GM18873 (cell line): ENCODE data around the gene DLL4.

Experiments used
- ATAC-seq: cut with Tn5 transposase; IDR thresholded peaks from one replicate; pipeline ENCODE4 v1.9.1; 2021; ENCODE audit warnings: mild to moderate bottlenecking, moderate library complexity, moderate number of reproducible peaks; ENCODE audit not compliant: unreplicated experiment, low FRiP score

DLL4 gene

DNA sequence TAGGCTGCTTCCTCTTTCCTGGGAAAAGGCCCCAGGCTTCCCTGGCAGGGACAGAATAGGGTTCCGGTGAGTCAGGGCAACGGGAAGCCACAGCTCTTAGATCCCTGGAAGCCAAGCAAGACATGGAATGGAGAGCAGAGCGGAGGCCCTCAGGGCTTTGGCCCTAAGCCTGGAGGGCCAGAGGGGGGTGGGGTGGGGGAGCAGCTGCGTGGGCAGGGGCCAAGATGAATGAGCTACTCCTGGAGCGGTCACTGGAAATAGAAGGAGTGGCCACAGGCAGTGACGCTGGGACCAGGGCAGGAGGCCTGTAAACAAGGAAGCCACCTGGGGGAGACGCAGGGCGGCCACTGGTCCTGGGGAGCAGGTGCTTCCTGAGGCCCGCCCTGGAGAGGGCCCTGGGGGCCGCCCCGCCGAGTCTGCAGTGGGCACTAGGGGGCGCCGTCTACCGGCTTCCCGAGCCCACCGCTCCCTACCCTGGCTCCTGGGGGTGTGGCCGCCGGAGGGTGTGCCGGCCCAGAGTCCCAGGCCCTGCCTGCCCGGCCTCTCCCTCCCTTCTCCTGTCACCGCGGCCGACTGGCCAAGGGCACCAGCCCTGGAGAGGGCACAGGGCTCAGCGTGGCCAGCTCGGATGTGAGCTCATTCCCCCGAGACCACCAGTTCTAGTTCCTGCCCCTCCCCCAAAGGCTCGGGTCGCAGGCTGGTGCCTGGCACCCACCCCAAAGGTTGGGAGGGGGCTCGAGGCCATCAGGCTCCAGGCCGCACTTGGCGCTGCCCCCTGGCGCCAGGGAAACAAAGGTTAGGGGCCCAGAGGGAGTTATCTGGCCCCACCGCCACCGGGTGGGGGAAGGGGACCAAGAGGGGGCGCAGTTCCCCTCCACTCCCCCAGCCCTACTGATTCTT is 22.8 kb upstream of the DLL4 start:
- ATAC-seq = no peak

DNA sequence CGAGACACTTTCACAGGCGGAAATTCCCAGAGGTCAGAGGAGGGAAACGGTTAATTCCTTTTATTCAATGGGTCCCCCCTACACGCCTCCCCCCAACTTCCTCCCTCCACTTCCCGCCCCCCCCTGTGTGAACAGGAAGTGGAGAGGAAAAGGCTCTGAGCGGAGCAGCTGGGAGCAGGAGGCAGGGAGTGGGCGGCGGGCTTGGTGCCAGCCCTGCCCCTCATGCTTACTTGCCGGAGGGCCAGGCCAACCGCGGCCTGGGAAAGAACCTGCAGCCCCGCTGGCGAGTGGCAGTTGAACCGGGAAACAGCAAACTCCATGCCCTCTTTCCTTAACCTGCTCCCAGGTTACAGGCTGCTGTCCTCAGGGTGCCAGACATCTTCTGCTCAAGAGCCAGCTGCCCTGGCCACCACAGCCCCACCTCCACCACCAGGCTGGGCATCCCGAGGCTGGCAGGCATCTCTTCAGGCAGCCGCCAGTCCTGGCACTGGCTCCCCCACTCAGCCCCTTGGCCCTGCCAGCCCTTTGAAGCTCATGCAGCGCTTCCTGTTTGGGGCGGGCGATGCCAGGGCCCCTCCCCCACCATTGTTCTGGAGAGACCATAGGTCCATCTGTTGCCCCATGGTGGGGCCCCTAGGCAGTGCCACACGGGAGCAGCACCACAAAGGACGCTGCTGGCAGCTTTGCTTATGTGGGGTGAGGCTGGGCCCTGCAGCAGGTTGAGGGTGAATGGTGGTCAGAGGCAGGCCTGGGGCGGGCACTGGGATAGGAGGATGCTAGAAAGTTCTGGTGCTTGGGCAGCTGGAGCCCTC is 21.9 kb upstream of the DLL4 start:
- ATAC-seq = no peak

DNA sequence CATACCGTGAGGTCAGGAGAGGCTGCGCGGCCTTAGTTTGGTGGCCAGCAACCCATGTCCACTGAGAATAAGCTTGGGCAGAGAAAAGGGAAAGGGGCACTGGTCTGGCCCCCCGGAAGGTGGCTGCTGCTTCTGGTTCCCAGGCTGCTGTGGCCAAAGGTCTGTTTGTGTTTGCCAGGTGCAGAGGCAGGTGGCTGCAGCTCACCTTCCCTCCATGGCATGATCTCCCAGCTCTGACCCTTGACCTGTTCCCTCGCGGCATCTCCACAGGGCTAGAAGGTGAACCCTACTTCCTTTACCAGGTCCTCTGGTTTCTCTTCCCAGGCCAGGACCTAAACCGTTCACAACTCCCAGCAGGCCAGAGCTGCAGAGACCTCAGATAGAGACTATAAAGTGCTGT is 21.0 kb upstream of the DLL4 start:
- ATAC-seq = no peak

DNA sequence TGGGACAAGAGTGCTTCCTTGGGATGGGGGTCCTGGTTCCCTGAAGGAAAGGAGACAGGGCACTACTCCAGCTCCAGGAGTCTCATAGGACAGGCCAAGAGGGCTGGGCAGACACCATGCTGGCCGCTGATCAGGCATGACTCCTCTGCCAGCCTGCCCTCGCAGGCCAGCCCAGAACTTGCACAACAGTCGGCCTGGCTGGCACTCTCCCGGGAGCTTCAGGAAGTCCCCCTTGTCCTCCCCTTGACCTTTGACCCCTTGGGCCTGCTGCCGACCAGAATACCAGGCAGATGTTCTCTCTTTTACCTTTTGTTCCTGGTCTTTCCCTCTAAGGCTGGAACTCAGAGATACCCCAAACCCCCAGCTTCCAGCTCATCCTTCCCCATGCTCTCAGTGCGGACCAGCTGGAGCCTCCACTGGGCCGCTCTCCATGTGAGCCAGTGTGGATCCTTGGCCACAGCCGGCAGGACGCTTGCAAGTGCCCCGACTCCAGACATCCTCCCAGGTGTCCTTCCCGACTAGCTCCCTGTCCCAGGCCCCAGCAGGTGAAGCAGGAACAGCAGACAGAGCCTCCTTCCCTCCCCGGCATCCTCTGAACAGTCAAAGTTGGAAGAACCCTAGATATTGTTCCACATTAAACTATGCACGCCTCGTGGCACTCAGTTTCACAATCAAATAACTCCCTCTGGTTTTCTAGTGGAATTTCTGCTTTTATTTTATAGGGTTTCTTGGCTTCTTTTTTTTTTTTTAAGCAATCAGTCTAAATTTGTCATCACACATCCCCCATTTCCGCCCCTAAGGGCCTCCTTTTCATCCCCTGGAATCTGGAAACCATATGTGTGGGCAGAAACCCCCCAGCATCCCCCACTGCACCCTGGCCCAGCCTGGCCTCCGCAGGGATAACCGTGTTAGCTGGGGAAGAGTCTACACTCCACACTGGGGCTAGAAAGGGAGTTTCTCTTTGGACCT is 19.2 kb upstream of the DLL4 start:
- no peak for ATAC-seq

DNA sequence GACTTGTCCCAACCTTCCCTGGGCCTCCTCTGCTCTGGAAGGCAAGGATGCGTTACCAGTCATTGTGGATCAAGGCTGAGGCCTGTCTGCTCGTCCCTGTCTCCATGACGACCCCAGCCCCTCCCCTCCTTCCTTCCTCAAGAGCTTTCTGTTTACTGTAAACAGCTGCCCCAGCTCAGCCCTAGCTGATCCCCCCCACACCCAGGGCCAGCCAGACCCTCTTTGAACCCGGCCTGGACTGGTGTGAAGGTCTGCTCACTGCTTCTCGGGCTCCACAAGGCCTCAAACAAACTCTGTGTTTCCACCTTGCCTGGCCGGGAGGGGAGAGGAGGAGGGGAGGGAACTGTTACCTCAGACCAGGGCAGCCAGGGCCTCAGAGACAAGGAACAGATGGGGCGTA is 18.0 kb upstream of the DLL4 start:
- ATAC-seq = no peak

DNA sequence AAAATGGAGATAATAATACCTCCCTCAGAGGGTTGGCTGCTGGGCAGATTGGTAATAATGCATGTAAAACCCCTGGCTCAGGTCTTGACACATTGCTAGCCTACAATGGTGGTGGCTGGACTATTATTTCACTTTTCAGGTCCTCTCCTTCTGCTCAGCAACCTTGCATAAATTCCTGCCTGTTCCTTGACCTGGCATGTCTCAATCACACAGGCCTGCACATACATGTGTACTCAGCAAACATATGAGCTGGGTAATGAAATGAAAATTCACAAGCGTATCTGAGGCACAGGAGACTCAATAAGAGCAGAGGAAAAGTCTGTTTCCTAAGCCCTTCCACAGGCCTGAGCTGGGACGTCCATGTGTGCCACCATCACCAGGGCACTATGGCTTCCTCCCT is 17.4 kb upstream of the DLL4 start:
- ATAC-seq = no peak

DNA sequence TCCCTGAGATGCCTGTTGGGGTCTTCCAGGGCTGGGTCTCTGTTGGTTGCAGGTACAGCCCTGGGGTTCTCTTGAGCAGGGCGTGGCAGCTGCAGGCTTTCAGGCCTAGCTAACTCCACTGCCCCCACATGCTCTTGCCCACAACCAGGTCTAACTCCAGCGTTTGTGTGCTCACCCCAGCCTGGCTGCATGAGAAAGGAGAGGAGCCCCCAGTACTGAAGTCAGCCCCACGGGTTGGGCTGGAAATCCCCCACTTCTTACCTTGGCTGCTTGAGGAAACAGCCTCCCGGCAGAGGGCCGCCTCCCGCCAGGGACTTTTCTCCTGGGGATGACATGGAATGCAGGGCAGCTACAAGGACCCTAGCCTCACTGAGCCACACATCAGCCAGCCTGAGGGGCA is 16.7 kb upstream of the DLL4 start:
- no peak for ATAC-seq

DNA sequence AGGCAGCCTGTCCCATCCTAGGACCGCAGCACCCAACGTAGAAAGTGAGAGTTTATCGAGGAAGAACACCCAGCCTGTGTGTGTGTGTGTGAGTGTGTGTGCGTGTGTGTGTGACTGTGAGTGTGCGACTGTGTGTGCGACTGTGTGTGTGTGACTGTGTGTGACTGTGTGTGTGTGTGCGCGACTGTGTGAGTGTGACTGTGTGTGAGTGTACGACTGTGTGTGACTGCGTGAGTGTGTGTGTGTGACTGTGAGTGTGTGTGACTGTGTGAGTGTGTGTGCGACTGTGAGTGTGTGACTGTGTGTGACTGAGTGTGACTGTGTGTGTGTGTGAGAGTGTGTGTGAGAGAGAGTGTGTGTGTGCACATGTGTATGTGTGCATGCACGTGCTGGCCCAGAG is 15.1 kb upstream of the DLL4 start:
- ATAC-seq = no peak

DNA sequence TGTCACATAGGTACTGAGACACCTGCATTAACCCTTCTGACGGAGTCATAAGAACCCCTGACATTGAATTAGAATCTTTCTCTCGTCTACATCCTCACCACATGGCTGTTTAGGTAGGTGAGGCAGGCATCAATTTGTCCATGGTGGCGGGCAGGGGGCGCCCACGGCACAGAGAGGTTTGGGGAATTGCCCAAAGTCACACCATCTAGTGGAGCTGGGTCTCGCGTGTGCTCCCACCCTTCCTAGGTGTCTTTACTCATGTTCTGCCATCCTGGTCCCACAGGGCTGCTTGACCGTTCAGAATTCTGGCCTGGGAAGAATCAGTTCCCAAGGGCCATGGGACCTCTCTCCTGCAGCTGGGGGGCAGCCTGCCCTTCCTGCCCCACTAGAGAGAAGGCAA is 14.7 kb upstream of the DLL4 start:
- no peak for ATAC-seq

DNA sequence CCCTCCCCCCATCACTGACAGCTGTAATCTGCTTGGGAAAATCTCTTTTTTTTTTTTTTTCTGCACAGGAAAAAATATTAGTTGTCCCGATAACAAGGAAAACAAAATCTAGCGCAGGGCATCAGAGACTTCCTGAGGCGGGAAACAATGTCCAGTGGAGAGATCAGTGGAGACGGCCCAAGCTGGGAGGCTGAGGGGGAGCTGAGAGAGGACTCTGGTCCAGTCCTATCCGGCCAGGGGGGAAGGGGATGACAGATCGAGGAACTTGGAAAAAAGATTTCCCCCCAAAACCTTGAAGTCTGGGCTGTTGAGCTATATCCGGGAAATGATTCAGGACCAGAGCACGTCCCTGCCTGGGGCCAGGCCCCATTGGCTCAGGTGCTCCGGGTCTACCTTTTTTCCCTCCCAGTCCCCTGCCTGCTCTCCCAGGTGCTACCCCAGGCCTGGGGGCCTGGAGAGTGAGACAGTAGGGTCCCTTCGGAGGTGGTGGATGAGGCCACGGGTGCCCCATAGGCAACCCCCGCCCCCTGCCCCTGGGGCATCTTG is 14.0 kb upstream of the DLL4 start:
- ATAC-seq = no peak

DNA sequence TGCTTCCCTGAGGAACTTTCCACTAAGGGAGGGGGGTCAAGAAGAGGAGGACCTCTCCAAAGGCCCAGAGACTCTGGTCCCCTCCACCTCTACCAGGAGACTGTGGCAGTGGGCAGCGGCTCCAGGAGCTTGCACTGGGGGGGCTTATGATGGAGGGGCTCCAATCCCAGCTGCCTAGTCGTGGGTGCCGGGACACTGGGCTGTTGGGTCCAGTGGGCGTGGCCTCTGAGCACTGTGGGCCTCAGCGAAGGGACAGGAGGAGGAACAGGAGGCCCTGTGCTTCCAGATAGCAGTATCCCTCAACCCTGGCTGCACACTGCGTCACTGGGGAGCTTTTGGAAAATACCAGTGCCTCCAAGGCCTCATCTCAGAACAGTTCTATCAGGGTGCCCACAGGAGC is 13.5 kb upstream of the DLL4 start:
- no peak for ATAC-seq

DNA sequence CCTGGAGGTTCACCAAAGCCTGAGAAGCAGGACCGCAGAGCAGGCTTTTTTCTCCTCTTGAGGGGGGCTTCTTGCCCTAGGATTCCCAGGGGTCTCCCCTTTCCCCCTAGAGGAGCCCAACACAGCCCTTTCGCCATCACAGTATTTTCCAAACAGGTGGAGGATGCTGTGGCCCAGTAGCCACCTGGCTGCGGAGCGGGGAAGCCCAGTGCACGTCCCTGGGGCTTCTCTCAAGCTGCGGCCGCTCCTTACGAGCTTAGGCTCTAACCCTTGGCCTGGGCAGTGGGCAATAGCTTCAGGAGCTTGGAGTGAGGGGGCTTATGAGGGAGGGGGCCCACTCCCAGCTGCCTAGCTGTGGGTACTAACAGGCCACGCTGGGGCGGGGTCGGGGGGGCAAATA is 11.6 kb upstream of the DLL4 start:
- no peak for ATAC-seq

DNA sequence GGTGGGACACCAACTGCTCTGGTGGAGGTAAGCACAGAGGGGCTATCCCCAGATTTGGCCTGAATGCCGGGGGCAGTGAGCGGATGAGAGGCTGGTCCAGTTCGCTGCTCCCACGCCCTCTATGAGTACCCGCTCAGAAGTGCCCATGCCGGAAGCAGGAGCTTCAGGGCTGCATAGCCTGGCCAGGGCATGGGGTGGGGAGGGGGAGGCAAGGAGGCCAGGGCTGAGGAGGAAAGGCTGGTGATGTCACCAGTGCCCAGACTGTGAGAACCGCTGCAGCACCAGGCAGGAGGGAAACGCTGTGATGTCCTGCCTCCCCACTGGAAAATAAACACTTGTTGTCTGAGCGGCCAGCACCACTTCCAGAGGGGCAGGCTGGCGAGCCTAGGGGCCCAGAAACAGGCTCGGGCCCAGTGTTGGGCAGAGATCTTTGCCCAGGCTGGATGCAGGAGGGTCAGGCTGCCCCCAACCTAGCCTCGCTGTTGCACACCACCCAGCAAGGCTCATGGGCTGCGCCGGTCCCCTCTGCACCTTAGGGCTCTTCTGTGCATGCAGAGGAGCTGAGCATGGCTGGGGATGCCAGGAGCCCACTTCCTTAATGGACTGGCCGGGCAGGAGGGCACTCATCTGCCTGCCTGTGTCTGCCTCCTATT is 10.9 kb upstream of the DLL4 start:
- ATAC-seq = no peak

DNA sequence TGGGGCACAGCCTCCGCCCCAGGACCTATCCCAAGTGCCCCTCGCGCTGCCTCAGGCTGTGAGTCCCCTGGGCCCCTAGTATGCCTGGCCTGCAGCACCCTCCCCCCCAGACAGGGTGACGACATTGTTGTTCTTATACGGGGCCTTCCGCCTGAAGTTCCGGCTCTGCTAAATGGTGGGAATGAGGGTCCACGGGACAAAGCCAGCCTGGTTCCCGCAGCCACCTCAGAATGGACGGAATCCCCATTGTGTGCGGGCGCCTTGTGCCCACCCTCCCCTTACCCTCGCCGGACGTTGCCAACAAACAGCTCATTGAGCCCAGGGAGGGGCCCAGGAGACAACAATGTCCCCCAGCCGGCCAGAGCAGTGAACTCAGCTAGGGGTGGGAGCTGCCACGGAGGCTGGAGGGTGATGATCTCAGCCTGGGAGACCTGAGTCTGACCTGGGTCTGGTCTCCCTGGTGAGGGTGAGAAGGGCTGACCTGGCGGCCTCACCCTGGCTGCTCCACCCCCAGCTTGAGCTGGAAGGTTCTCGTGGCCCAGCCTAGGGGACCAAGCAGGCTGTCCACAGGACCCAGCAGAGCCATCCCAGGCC is 10.2 kb upstream of the DLL4 start:
- no peak for ATAC-seq

DNA sequence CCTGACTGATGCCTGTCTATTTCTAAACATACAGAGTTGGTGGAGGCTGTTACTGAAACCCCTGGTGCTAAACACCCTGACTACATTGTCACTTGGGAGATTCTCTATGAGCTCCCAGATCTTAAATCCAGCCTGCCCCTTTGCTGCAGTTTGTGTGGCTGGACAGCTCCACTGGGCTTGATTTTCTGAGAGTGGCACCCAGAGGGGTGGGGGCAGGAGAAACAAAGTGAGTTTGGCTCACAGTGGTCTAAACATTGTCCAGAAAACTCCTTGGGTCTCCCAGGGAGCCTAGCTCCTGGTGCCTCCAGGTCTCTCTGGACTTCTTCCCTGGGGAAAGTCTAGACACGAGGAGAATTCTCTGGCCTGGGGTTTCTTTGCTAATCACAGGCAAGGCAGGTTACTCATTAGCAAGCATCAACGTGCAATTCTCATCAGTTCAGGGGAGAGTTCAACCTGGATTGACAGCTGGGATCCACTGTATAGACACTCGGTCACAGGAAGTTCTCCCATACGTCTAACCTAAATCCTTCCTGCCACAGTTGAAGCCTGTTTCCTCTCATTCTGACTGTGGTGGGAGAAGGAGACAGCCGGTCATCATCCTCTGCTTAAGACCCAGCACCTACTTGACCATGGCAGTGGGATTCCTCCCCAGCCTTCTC is 7.1 kb upstream of the DLL4 start:
- ATAC-seq = no peak

DNA sequence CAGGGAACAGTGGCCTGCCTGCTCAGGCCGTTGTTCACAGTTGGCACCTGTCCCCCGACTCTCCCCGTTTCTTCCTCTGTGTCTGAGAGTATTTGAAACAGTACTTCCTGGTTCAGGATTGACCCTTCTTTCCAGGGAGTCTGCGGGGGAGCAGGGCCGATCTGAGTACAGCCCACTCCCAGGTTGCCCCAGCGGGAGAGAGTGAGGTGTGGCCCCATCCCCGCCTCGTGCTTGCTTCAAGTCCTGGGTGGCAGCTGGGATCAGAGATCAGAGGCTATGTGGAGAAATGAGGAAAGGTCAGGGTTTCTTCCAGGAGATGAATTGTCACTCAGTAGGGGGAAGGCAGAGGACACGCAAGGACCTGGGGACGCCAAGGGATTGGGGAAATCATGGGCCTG is 6.5 kb upstream of the DLL4 start:
- no peak for ATAC-seq

DNA sequence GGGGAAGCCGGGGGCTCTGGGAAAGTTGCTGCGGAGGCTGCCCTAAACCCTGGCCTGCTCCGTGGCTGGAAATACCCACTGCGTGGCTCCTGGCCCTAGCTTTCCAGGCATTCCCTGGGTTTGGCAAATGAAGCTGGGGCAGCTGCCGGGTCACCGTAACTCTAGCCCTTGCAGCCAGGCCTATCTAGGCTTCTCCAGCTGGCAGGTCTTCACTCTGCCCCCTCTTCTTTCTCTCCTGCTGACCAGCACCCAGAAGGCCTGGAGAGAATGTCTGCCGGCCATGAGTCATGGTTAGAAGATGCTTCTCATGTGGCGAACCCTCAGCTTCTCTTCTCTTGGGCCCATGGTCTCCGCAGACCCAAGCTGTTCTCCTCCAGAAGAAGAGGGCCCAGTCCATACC is 5.6 kb upstream of the DLL4 start:
- ATAC-seq = no peak

DNA sequence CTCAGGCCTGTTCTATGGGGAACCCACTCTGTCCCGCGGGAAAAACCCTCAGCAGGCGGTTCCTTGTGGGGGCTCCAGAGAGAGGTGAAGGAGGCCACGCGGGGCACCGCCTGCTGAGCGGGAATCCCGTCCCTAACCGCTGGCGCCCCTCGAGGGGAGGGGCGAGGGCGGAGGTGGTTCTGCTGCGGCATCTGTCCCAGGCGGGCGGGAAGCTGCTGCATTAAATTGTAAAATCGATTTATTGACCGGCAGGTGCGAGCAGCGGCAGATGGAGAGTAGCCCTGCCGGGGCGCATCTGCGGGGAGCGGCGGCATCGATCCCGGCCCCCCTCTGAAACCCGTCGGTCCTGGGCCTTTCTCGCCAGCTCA is 3.7 kb upstream of the DLL4 start:
- no peak for ATAC-seq
